Measurements from ENCODE around the gene ZMIZ1.

DNA sequence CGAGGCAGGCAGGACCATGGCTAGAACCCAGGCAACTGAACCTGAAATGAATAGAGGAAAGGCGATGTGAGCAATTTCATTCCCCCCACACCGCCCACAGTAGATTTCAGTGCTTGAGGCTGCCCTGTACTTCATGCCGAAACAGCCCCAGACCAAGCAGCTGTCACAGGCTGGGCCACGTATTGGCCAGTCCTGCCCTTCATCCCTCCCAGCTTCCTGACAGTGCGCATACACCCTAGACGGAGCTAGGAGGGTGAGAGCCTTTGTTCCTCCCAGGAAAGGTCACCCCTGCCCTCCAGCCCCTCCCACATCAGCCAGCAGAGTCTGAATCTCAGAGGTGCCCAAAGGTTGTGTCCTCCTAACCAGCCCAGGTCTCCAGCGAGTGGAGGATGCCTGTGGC, 98.8 kb downstream of the ZMIZ1 start:
- no peak for TF ChIP-seq POLR2AphosphoS5 (IDR thresholded peaks at IDR 0.05)
- TF ChIP-seq, protein P1, sequence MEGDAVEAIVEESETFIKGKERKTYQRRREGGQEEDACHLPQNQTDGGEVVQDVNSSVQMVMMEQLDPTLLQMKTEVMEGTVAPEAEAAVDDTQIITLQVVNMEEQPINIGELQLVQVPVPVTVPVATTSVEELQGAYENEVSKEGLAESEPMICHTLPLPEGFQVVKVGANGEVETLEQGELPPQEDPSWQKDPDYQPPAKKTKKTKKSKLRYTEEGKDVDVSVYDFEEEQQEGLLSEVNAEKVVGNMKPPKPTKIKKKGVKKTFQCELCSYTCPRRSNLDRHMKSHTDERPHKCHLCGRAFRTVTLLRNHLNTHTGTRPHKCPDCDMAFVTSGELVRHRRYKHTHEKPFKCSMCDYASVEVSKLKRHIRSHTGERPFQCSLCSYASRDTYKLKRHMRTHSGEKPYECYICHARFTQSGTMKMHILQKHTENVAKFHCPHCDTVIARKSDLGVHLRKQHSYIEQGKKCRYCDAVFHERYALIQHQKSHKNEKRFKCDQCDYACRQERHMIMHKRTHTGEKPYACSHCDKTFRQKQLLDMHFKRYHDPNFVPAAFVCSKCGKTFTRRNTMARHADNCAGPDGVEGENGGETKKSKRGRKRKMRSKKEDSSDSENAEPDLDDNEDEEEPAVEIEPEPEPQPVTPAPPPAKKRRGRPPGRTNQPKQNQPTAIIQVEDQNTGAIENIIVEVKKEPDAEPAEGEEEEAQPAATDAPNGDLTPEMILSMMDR (IDR thresholded peaks at IDR 0.05; ENCODE audit: poor library complexity, severe bottlenecking), result no peak
